Gastrocnemius medialis (tissue), 4 donors: ENCODE measurements around the gene CFAP92. TPM values are rescaled to one million over a fixed set of nuclear protein-coding genes. Genes with fewer than 3 reads are reported as not detected.

Experiments used
- ATAC-seq, 2 donors: fragments of 150-250 bp; one replicate each; pipeline ENCODE4 v1.9.1; 2016
- DNase-seq, 2 donors: peaks; one replicate each; pipeline ENCODE4 v3.0.0-alpha.2; 2019
- H3K27ac ChIP-seq, 4 donors: fragments of 200-600 bp; sonication (generic); 1 replicate in 1 of 4; 2 replicates in 3 of 4; pipeline ENCODE4 v1.5.1; 2016 to 2018; ENCODE audit warnings: mild to moderate bottlenecking in 2 of 4, moderate library complexity in 1 of 4
- H3K27me3 ChIP-seq, 3 donors: fragments of 200-600 bp; sonication (generic) in 2 of 3; 1 replicate in 1 of 3; 2 replicates in 2 of 3; pipeline versions ENCODE4 v1.5.1 to v1.6.0; 2016 to 2019; ENCODE audit warnings: mild to moderate bottlenecking in 1 of 3, moderate library complexity in 1 of 3
- H3K36me3 ChIP-seq, 2 donors: fragments of 200-600 bp; sonication (generic) in 1 of 2; one replicate each; pipeline ENCODE4 v1.5.1; 2017 to 2018
- H3K4me1 ChIP-seq, 2 donors: fragments of 200-600 bp; sonication (generic) in 1 of 2; one replicate each; pipeline ENCODE4 v1.5.1; 2016 to 2017; ENCODE audit warnings: mild to moderate bottlenecking in 2 of 2
- H3K4me3 ChIP-seq, 4 donors: fragments of 200-600 bp; sonication (generic) in 3 of 4; 1 replicate in 1 of 4; 2 replicates in 3 of 4; pipeline ENCODE4 v1.5.1; 2016 to 2019; ENCODE audit warnings: mild to moderate bottlenecking in 2 of 4
- H3K9me3 ChIP-seq, 3 donors: fragments of 200-600 bp; sonication (generic) in 2 of 3; 1 replicate in 1 of 3; 2 replicates in 2 of 3; pipeline ENCODE4 v1.5.1; 2016 to 2019
- POLR2A ChIP-seq, 2 donors: fragments of 450-650 bp; IDR thresholded peaks; one replicate each; pipeline ENCODE4 v1.6.1; 2017; ENCODE audit warnings: antibody characterized with exemption in 2 of 2, mild to moderate bottlenecking in 2 of 2, moderate library complexity in 2 of 2
- in situ Hi-C, 4 donors: fragments of 200-750 bp; cut with MboI; loops; one replicate each; pipeline versions ENCODE4 v1.15.0 to v1.8.0; 2017; ENCODE audit warnings: low sequenced_read_pairs in 4 of 4
- intact Hi-C: fragments of 100-400 bp; cut with DNase I; formaldehyde crosslinking; loops from one replicate; pipeline ENCODE4 v1.15.1; 2023; ENCODE audit warnings: low total_unique reads
- total RNA-seq, 4 donors: library from RNA; depleted of rRNA; stranded (reverse); fragments of >200 nt; gene quantifications; one replicate each; pipeline versions ENCODE4 v1.1.0 to v1.2.3, GENCODE V29; 2016
- TF ChIP-seq, protein P1 (sequence below), 5 experiments: fragments of 450-650 bp in 3 of 5; fragments of 200-600 bp in 2 of 5; sonication (generic) in 2 of 5; IDR thresholded peaks in 4 of 5; conservative IDR thresholded peaks in 1 of 5; 1 replicate in 4 of 5; 2 replicates in 1 of 5; pipeline ENCODE4 v1.5.1; 2016 to 2019; ENCODE audit warnings: antibody characterized with exemption in 5 of 5, mild to moderate bottlenecking in 3 of 5, moderate library complexity in 3 of 5

Gene CFAP92
- total RNA-seq, 4 donors from 2014 or later: 0.07 to 0.34 (median 0.20) TPM; not detected in 1

DNA sequence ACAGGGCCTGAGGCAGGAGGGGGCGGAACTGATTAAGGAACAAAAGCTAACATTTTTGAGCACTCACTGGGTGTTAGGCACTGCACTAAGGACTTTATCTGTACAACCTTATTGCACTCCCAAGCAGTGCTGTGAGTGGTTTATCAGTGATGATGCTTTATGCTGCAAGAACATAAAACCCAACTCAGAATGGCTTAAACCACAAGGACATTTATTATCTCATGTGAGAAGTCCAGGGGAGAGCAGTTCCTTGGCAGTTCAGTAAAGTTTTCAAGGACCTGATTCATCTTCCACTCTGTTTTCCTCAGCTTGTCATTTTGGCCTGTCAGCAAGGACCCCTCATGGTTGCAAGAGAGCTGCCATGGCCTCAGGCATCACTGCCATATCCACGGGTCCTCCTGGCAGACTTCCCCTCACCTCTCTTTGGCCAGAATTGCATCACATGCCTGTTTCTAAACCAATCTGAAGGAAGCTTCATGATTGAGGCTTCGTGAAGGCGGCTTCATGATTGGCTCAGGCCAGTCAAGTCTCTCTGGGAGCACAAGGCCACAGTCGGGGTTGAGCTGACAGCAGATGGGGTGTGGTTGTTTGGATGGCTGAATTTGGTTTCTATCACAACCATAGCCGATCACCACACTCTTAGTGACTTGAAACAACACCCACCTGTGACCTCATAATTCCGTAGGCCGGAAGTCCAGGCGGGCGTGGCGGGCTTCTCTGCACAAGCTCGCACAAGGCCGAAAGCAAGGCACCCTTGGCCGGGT lies 23.0 kb upstream of the CFAP92 start:
- Histone ChIP-seq H3K9me3 (no peaks in the 10 kb centered on the region), H3K4me1 (peaks cover 12 to 24% of the 10 kb centered on the region in 2 donors), H3K36me3 (no peaks in the 10 kb centered on the region), H3K27ac (peak overlapping the region; percentile 62 to 71 (median 68)), H3K4me3 (no peak overlapping the region), H3K27me3 (no peaks in the 10 kb centered on the region)
- TF ChIP-seq, protein P1, sequence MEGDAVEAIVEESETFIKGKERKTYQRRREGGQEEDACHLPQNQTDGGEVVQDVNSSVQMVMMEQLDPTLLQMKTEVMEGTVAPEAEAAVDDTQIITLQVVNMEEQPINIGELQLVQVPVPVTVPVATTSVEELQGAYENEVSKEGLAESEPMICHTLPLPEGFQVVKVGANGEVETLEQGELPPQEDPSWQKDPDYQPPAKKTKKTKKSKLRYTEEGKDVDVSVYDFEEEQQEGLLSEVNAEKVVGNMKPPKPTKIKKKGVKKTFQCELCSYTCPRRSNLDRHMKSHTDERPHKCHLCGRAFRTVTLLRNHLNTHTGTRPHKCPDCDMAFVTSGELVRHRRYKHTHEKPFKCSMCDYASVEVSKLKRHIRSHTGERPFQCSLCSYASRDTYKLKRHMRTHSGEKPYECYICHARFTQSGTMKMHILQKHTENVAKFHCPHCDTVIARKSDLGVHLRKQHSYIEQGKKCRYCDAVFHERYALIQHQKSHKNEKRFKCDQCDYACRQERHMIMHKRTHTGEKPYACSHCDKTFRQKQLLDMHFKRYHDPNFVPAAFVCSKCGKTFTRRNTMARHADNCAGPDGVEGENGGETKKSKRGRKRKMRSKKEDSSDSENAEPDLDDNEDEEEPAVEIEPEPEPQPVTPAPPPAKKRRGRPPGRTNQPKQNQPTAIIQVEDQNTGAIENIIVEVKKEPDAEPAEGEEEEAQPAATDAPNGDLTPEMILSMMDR (IDR thresholded peaks at IDR 0.05 in 4 of 5, conservative IDR thresholded peaks at IDR 0.05 in 1 of 5): no peak
- no peak for TF ChIP-seq POLR2A (IDR thresholded peaks at IDR 0.05)
- in situ Hi-C loops (no loop called here), intact Hi-C loops (no loop called here)
- ATAC-seq (peak in 1 of 2 donors; percentile 64), DNase-seq (peak in 1 of 2 donors; percentile 36)

DNA sequence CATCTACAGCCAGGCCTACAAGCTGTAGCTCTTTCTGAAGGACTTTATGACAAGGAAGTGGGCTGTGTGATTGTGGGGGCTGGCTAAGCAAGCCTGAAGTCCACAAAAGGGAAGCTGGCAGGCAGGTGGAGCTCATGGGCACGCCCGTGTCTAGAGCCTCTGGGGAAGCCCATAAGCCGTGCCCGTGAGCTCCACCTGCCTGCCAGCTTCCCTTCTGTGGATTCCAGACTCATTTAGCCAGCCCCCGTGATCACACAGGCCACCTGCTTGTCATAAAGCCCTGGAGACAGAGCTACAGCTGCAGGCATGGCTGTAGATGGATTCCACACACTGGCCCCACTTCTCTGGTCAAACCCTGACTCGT lies 22.5 kb upstream of the CFAP92 start:
- Histone ChIP-seq H3K9me3 (no peaks in the 10 kb centered on the region), H3K36me3 (no peaks in the 10 kb centered on the region), H3K27me3 (no peaks in the 10 kb centered on the region), H3K27ac (peak overlapping the region; percentile 62 to 71 (median 68)), H3K4me3 (no peak overlapping the region), H3K4me1 (peaks cover 12 to 24% of the 10 kb centered on the region in 2 donors)
- peak in 1 of 2 donors; percentile 49 for ATAC-seq
- in situ Hi-C loops: no loop called here
- TF ChIP-seq, protein P1 (IDR thresholded peaks at IDR 0.05 in 4 of 5, conservative IDR thresholded peaks at IDR 0.05 in 1 of 5): no peak
- TF ChIP-seq POLR2A (IDR thresholded peaks at IDR 0.05): no peak
- DNase-seq: peak in 1 of 2 donors; percentile 27
- intact Hi-C loops: no loop called here

DNA sequence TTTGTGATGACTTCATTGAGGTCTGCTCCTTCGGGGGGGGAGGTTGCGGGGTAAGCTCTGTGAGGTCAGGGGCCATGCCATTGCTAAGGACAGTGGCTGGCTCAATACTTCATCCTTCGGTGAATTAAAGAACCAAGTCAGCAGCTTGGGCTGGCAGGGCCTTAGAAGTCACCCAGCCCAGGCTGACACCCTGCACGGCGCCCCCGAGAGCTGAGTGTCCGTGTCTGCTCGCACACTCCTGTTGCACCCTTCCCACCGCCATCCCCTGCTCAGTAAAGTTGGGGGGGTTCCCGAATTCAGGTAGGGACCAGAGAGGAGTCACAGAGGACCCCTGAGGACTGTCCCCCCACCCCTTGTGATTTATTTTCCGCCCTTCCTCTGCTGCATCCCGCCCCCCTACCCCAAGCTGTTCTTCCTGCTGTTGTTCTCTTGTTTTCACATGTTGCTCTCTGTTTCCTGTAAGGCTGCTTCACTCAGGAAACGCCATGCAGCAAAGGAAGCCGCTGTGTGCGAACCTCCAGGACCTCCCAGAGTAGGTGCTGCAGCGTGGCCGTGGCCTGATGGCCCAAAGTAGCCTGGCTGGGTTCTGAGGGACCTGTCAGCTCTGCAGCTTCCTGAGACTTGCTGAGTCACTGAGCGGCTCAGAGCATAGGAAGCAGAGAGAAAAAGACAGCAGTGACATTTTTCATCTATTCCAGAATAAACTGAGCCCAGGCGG lies 21.7 kb upstream of the CFAP92 start:
- Histone ChIP-seq H3K9me3 (no peaks in the 10 kb centered on the region), H3K27ac (peak overlapping the region; percentile 62 to 71 (median 68)), H3K36me3 (no peaks in the 10 kb centered on the region), H3K4me3 (no peak overlapping the region), H3K4me1 (peaks cover 12 to 24% of the 10 kb centered on the region in 2 donors), H3K27me3 (no peaks in the 10 kb centered on the region)
- DNase-seq (no peak), ATAC-seq (peak; percentile 53 to 63)
- TF ChIP-seq, protein P1 (IDR thresholded peaks at IDR 0.05 in 4 of 5, conservative IDR thresholded peaks at IDR 0.05 in 1 of 5): no peak
- TF ChIP-seq POLR2A (IDR thresholded peaks at IDR 0.05): no peak
- in situ Hi-C loops: no loop called here
- intact Hi-C loops: no loop called here

DNA sequence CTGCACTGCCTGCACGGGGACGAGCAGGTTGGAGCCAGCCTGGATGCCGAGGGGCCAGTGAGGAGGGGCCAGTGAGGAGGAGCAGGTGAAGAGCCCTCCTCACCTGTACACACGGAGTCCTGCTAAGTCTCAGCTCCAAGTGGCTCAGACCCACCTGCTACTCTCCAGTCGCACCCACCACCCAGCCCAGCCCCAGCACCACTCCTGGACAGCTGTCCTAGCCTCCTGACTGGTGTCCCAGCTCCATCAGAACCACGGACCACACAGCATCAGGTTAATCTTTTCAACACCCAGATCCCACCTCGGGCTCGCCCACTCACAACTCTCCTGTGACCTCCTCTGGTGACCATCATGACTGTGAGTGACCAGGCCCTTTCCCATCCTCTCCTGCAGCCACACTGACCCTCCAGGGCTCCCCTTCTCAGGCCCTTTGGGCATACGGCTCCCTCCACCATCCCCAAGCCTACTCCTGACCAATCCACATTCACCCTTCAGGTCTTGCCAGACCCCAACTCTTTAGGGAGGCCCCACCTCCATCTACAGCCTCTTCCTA lies 21.0 kb upstream of the CFAP92 start:
- Histone ChIP-seq H3K9me3 (no peaks in the 10 kb centered on the region), H3K4me1 (peaks cover 12 to 24% of the 10 kb centered on the region in 2 donors), H3K36me3 (no peaks in the 10 kb centered on the region), H3K4me3 (no peak overlapping the region), H3K27ac (peak overlapping the region; percentile 41 to 71 (median 66)), H3K27me3 (no peaks in the 10 kb centered on the region)
- intact Hi-C loops: no loop called here
- in situ Hi-C loops: no loop called here
- TF ChIP-seq, protein P1 (IDR thresholded peaks at IDR 0.05 in 4 of 5, conservative IDR thresholded peaks at IDR 0.05 in 1 of 5): no peak
- no peak for TF ChIP-seq POLR2A (IDR thresholded peaks at IDR 0.05)
- DNase-seq (no peak), ATAC-seq (no peak)
